Measurements from ENCODE around the gene WNT2.
"Not testable (repeated sequence)": the region's sequence is repeated elsewhere in the genome, so short reads cannot be mapped to it uniquely, and the experiment has no call there.

WNT2 gene

GRCh38 chr7:117262546-117262945 lies 60.3 kb downstream of the WNT2 start:
- no peak for DNase-seq (ENCODE audit: low read depth)

GRCh38 chr7:117259615-117260014 lies 63.2 kb downstream of the WNT2 start:
- DNase-seq (ENCODE audit: low read depth), result peak; percentile 69

- peak; percentile 72 for DNase-seq (ENCODE audit: low read depth)
Measured at GRCh38 chr7:117251687-117252086, 71.2 kb downstream of the WNT2 start.

GRCh38 chr7:117250801-117251200 lies 72.1 kb downstream of the WNT2 start:
- no peak for DNase-seq (ENCODE audit: low read depth)

GRCh38 chr7:117250245-117250644 lies 72.6 kb downstream of the WNT2 start:
- DNase-seq (ENCODE audit: low read depth), result no peak

- no peak for DNase-seq (ENCODE audit: low read depth)
Measured at GRCh38 chr7:117249696-117250095, 73.2 kb downstream of the WNT2 start.

- DNase-seq (ENCODE audit: low read depth), result no peak
Measured at GRCh38 chr7:117248829-117249228, 74.0 kb downstream of the WNT2 start.

GRCh38 chr7:117247809-117248208 lies 75.0 kb downstream of the WNT2 start:
- DNase-seq (ENCODE audit: low read depth), result no peak

- DNase-seq (ENCODE audit: low read depth), result not testable (repeated sequence)
Measured at GRCh38 chr7:117245703-117246102, 77.2 kb downstream of the WNT2 start.

- DNase-seq (ENCODE audit: low read depth), result no peak
Measured at GRCh38 chr7:117243390-117243789, 79.5 kb downstream of the WNT2 start.

- DNase-seq (ENCODE audit: low read depth), result no peak
Measured at GRCh38 chr7:117241088-117241487, 81.8 kb downstream of the WNT2 start.

GRCh38 chr7:117238937-117239336 lies 83.9 kb downstream of the WNT2 start:
- DNase-seq (ENCODE audit: low read depth), result no peak

- DNase-seq (ENCODE audit: low read depth), result no peak
Measured at GRCh38 chr7:117238472-117238871, 84.4 kb downstream of the WNT2 start.

- DNase-seq (ENCODE audit: low read depth), result no peak
Measured at GRCh38 chr7:117237646-117238045, 85.2 kb downstream of the WNT2 start.

GRCh38 chr7:117231047-117231359 lies 91.9 kb downstream of the WNT2 start:
- no peak for DNase-seq (ENCODE audit: low read depth)

- DNase-seq (ENCODE audit: low read depth), result peak; percentile 96
Measured at GRCh38 chr7:117230276-117231046, 92.4 kb downstream of the WNT2 start.

GRCh38 chr7:117229350-117229749 lies 93.5 kb downstream of the WNT2 start:
- DNase-seq (ENCODE audit: low read depth), result peak; percentile 93

- peak; percentile 87 for DNase-seq (ENCODE audit: low read depth)
Measured at GRCh38 chr7:117227091-117227490, 95.8 kb downstream of the WNT2 start.

GRCh38 chr7:117225536-117225935 lies 97.3 kb downstream of the WNT2 start:
- DNase-seq (ENCODE audit: low read depth), result no peak

Data from iris pigment epithelial cell (primary cell).